HCT116 (cell line): ENCODE results near the gene ZNF836. TPM values are rescaled to one million over a fixed set of nuclear protein-coding genes. Genes with fewer than 3 reads are reported as not detected.

Experiments used
- ATAC-seq: fragments of 200-7000 bp; cut with Tn5 transposase; 2 replicates; pipeline ENCODE4 v1.9.1; 2020; ENCODE audit warnings: mild to moderate bottlenecking, moderate library complexity
- BruUV-seq: library from RNA; stranded (reverse); fragments of 400-500 nt; replicated peaks from 2 replicates; lab custom pipeline; 2021; lab: Mats Ljungman, UMichigan
- CTCF ChIA-PET: fragments of 300-600 bp; sonication (Branson Sonifier 250); formaldehyde crosslinking; loops from one replicate; lab custom pipeline; 2021; ENCODE audit warnings: antibody characterized with exemption; lab: Charles Lee
- POLR2A ChIA-PET: fragments of 300-600, 350-600 bp; sonication (Branson Sonifier 250); formaldehyde crosslinking; loops from one replicate; lab custom pipeline; 2021; ENCODE audit warnings: antibody characterized with exemption; lab: Charles Lee
- RAD21 ChIA-PET, 2 experiments: fragments of 300-600 bp; sonication (Branson Sonifier 250); formaldehyde crosslinking; loops; one replicate each; lab custom pipeline; 2023; ENCODE audit warnings: low total read pairs in 2 of 2; ENCODE audit not compliant: uncharacterized antibody in 2 of 2, unreplicated experiment in 2 of 2, low non-redundant PET in 1 of 2; lab: Charles Lee
- DNase-seq: peaks from one replicate; pipeline ENCODE4 v3.0.0-alpha.2; 2010; ENCODE audit warnings: low read depth, low spot score
- H2AFZ ChIP-seq: fragments of 200-600 bp; shearing (Covaris generic), sonication (generic); 2 replicates; pipeline ENCODE4 v1.6.1; 2017; ENCODE audit warnings: low read depth, mixed run types, mixed read lengths, antibody characterized with exemption, low read length; ENCODE audit not compliant: poor library complexity, severe bottlenecking
- H3K27ac ChIP-seq: 2 replicates; pipeline ENCODE4 v1.5.1; 2012; ENCODE audit warnings: low read depth, low read length
- H3K27me3 ChIP-seq: fragments of 200-600 bp; sonication (generic); 2 replicates; pipeline ENCODE4 v1.6.1; 2016; ENCODE audit warnings: mixed run types, low read length, mixed read lengths; ENCODE audit not compliant: insufficient read depth
- H3K36me3 ChIP-seq, 2 experiments: fragments of 200-500 bp in 1 of 2; fragments of 200-600 bp in 1 of 2; sonication (Bioruptor generic) in 1 of 2; sonication (generic) in 1 of 2; 2 replicates each; pipeline versions ENCODE4 v1.5.1 to v1.6.1; 2014 to 2016; ENCODE audit warnings: low read length in 2 of 2, inconsistent platforms in 1 of 2, mixed read lengths in 1 of 2, mixed run types in 1 of 2; ENCODE audit not compliant: insufficient read depth in 2 of 2, control insufficient read depth in 1 of 2
- H3K4me1 ChIP-seq, 2 experiments: fragments of 200-600 bp in 1 of 2; sonication (generic) in 1 of 2; 2 replicates each; pipeline versions ENCODE4 v1.5.1 to v1.6.1; 2012 to 2017; ENCODE audit warnings: low read length in 2 of 2, inconsistent platforms in 1 of 2, mild to moderate bottlenecking in 1 of 2, mixed read lengths in 1 of 2, mixed run types in 1 of 2, moderate library complexity in 1 of 2; ENCODE audit not compliant: insufficient read depth in 2 of 2, control insufficient read depth in 1 of 2
- H3K4me2 ChIP-seq: fragments of 200-600 bp; sonication (generic); 2 replicates; pipeline ENCODE4 v1.6.1; 2017; ENCODE audit warnings: mixed run types, low read length, mixed read lengths
- H3K4me3 ChIP-seq, 2 experiments: fragments of 200-600 bp in 1 of 2; sonication (generic) in 1 of 2; replicated peaks in 1 of 2; 2 replicates each; pipeline ENCODE4 v1.5.1; 2011 to 2016; ENCODE audit warnings: low read length in 2 of 2, control low read depth in 1 of 2, low read depth in 1 of 2, mild to moderate bottlenecking in 1 of 2, mixed read lengths in 1 of 2, mixed run types in 1 of 2
- H3K79me2 ChIP-seq: fragments of 200-600 bp; sonication (generic); 2 replicates; pipeline ENCODE4 v1.6.1; 2017; ENCODE audit warnings: mild to moderate bottlenecking, mixed run types, low read length, moderate library complexity, mixed read lengths; ENCODE audit not compliant: insufficient read depth
- H3K9ac ChIP-seq: fragments of 200-600 bp; sonication (generic); 2 replicates; pipeline ENCODE4 v1.6.1; 2016; ENCODE audit warnings: low read length, mixed read lengths
- H3K9me2 ChIP-seq: fragments of 200-600 bp; sonication (generic), shearing (Covaris generic); 2 replicates; pipeline ENCODE4 v1.6.1; 2017; ENCODE audit warnings: mixed run types, mild to moderate bottlenecking, moderate library complexity; ENCODE audit not compliant: insufficient read depth
- H3K9me3 ChIP-seq, 2 experiments: fragments of 200-500 bp in 1 of 2; fragments of 200-600 bp in 1 of 2; sonication (Bioruptor generic) in 1 of 2; sonication (generic) in 1 of 2; 2 replicates each; pipeline ENCODE4 v1.6.1; 2014 to 2017; ENCODE audit warnings: low read length in 2 of 2, mixed read lengths in 2 of 2, inconsistent platforms in 1 of 2, low read depth in 1 of 2, mild to moderate bottlenecking in 1 of 2, mixed run types in 1 of 2, moderate library complexity in 1 of 2; ENCODE audit not compliant: control insufficient read depth in 1 of 2, insufficient read depth in 1 of 2
- H4K20me1 ChIP-seq: fragments of 200-600 bp; sonication (generic), shearing (Covaris generic); 2 replicates; pipeline ENCODE4 v1.6.1; 2017; ENCODE audit warnings: mixed run types, mild to moderate bottlenecking, moderate library complexity; ENCODE audit not compliant: insufficient read depth
- CBX3 ChIP-seq: IDR thresholded peaks from 2 replicates; pipeline ENCODE4 v1.6.1; 2012; ENCODE audit warnings: low read depth
- CEBPB ChIP-seq: IDR thresholded peaks from 2 replicates; pipeline ENCODE4 v1.6.1; 2012; ENCODE audit warnings: low read depth
- EGR1 ChIP-seq: IDR thresholded peaks from 2 replicates; pipeline ENCODE4 v1.6.1; 2012; ENCODE audit warnings: low read depth
- ELF1 ChIP-seq: IDR thresholded peaks from 2 replicates; pipeline ENCODE4 v1.6.1; 2012; ENCODE audit warnings: low read depth, borderline replicate concordance
- FOSL1 ChIP-seq: IDR thresholded peaks from 2 replicates; pipeline ENCODE4 v1.6.1; 2012; ENCODE audit warnings: low read depth
- POLR2A ChIP-seq: IDR thresholded peaks from 2 replicates; pipeline ENCODE4 v1.7.0; 2011; ENCODE audit warnings: borderline replicate concordance; ENCODE audit not compliant: insufficient read depth, insufficient read length; ENCODE audit errors: extremely low read depth
- RAD21 ChIP-seq: IDR thresholded peaks from 2 replicates; pipeline ENCODE4 v1.6.1; 2012; ENCODE audit warnings: low read depth, mild to moderate bottlenecking
- SIN3A ChIP-seq: IDR thresholded peaks from 2 replicates; pipeline ENCODE4 v1.6.1; 2012; ENCODE audit warnings: low read depth
- SP1 ChIP-seq: IDR thresholded peaks from 2 replicates; pipeline ENCODE4 v1.6.1; 2012; ENCODE audit warnings: low read depth
- YY1 ChIP-seq: IDR thresholded peaks from 2 replicates; pipeline ENCODE4 v1.6.1; 2011; ENCODE audit warnings: low read length, low read depth, moderate library complexity, mild to moderate bottlenecking; ENCODE audit not compliant: insufficient replicate concordance; ENCODE audit errors: extremely low read depth
- ZFX ChIP-seq: fragments of 450-650 bp; IDR thresholded peaks from 2 replicates; pipeline ENCODE4 v1.6.1; 2017
- ZNF274 ChIP-seq: fragments of 200-500 bp; sonication (Bioruptor generic); IDR thresholded peaks from 2 replicates; pipeline ENCODE4 v1.6.1; 2014; ENCODE audit warnings: mild to moderate bottlenecking, low read depth, low read length, inconsistent platforms
- intact Hi-C: fragments of 100-400 bp; cut with micrococcal nuclease; formaldehyde crosslinking; loops from 2 replicates; pipeline ENCODE4 v1.10.0; 2022
- total RNA-seq: library from RNA; stranded (reverse); gene quantifications from one replicate; pipeline ENCODE4 v1.2.1, GENCODE V29; 2021; ENCODE audit not compliant: unreplicated experiment
- TF ChIP-seq, protein P1 (sequence below): IDR thresholded peaks from 2 replicates; pipeline ENCODE4 v1.6.1; 2012
- TF ChIP-seq, protein P2 (sequence below): IDR thresholded peaks from 2 replicates; pipeline ENCODE4 v1.6.1; 2012; ENCODE audit warnings: low read depth
- TF ChIP-seq, protein P3 (sequence below): IDR thresholded peaks from 2 replicates; pipeline ENCODE4 v1.6.1; 2011; ENCODE audit warnings: mild to moderate bottlenecking, low read length, moderate library complexity; ENCODE audit not compliant: insufficient replicate concordance; ENCODE audit errors: extremely low read depth
- TF ChIP-seq, protein P4 (sequence below): IDR thresholded peaks from 2 replicates; pipeline ENCODE4 v1.6.1; 2012

Gene ZNF836
- total RNA-seq, 1 experiment from 2014 or later, result not detected

DNA sequence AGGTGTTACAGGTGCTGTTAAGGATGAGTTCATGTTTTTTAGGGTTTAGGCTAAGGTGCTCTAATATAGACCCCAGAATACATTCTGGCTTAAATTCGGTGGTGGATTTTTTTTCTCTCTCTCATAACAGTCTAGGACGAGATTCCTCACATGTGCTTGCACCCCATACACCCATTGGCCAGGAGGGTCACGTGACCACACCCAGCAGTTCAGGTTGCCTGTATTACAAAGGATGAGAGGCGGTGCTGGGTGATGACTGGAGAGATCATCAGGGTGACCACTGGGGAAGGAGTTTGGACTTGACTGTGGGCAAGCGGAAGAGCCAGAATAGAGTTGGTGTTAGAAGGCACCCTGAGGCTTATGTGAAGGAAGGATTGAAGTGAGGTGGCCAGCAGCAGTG lies 46.2 kb upstream of the ZNF836 start:
- ChIA-PET RAD21 (no interaction called here), CTCF (no interaction called here)
- Histone ChIP-seq H3K4me1 (no peaks in the 10 kb centered on the region), H3K9me2 (no peaks in the 10 kb centered on the region), H2AFZ (no peak overlapping the region), H3K36me3 (peaks cover 80 to 86% of the 10 kb centered on the region in 2 experiments), H3K9me3 (no peaks in the 10 kb centered on the region), H3K27ac (no peak overlapping the region)
- BruUV-seq, result no TSS peak
- TF ChIP-seq EGR1, result no peak
- TF ChIP-seq, protein P1, sequence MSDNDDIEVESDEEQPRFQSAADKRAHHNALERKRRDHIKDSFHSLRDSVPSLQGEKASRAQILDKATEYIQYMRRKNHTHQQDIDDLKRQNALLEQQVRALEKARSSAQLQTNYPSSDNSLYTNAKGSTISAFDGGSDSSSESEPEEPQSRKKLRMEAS, result no peak
- TF ChIP-seq, protein P2, sequence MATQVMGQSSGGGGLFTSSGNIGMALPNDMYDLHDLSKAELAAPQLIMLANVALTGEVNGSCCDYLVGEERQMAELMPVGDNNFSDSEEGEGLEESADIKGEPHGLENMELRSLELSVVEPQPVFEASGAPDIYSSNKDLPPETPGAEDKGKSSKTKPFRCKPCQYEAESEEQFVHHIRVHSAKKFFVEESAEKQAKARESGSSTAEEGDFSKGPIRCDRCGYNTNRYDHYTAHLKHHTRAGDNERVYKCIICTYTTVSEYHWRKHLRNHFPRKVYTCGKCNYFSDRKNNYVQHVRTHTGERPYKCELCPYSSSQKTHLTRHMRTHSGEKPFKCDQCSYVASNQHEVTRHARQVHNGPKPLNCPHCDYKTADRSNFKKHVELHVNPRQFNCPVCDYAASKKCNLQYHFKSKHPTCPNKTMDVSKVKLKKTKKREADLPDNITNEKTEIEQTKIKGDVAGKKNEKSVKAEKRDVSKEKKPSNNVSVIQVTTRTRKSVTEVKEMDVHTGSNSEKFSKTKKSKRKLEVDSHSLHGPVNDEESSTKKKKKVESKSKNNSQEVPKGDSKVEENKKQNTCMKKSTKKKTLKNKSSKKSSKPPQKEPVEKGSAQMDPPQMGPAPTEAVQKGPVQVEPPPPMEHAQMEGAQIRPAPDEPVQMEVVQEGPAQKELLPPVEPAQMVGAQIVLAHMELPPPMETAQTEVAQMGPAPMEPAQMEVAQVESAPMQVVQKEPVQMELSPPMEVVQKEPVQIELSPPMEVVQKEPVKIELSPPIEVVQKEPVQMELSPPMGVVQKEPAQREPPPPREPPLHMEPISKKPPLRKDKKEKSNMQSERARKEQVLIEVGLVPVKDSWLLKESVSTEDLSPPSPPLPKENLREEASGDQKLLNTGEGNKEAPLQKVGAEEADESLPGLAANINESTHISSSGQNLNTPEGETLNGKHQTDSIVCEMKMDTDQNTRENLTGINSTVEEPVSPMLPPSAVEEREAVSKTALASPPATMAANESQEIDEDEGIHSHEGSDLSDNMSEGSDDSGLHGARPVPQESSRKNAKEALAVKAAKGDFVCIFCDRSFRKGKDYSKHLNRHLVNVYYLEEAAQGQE, result no peak
- no peak for TF ChIP-seq FOSL1
- TF ChIP-seq SIN3A, result no peak
- TF ChIP-seq POLR2A, result no peak
- TF ChIP-seq CEBPB, result no peak
- TF ChIP-seq, protein P3, sequence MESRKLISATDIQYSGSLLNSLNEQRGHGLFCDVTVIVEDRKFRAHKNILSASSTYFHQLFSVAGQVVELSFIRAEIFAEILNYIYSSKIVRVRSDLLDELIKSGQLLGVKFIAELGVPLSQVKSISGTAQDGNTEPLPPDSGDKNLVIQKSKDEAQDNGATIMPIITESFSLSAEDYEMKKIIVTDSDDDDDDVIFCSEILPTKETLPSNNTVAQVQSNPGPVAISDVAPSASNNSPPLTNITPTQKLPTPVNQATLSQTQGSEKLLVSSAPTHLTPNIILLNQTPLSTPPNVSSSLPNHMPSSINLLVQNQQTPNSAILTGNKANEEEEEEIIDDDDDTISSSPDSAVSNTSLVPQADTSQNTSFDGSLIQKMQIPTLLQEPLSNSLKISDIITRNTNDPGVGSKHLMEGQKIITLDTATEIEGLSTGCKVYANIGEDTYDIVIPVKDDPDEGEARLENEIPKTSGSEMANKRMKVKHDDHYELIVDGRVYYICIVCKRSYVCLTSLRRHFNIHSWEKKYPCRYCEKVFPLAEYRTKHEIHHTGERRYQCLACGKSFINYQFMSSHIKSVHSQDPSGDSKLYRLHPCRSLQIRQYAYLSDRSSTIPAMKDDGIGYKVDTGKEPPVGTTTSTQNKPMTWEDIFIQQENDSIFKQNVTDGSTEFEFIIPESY, result no peak
- TF ChIP-seq RAD21, result no peak
- TF ChIP-seq, protein P4, sequence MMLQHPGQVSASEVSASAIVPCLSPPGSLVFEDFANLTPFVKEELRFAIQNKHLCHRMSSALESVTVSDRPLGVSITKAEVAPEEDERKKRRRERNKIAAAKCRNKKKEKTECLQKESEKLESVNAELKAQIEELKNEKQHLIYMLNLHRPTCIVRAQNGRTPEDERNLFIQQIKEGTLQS, result no peak
- no peak for TF ChIP-seq SP1
- TF ChIP-seq YY1, result no peak
- TF ChIP-seq ZNF274, result no peak
- TF ChIP-seq ZFX, result no peak
- TF ChIP-seq CBX3, result no peak
- TF ChIP-seq ELF1, result no peak
- TF ChIP-seq, all 23 proteins: peak for 0
- POLR2A ChIA-PET, result no interaction called here
- no peak overlapping the region for H3K4me2 ChIP-seq
- H3K4me3 ChIP-seq, result no peak overlapping the region
- ATAC-seq, result no peak
- H3K9ac ChIP-seq, result no peak overlapping the region
- no peaks in the 10 kb centered on the region for H4K20me1 ChIP-seq
- peaks cover 10% of the 10 kb centered on the region; the same call in 1 of the 2 replicates for H3K79me2 ChIP-seq
- H3K27me3 ChIP-seq, result no peaks in the 10 kb centered on the region
- intact Hi-C loops, result no loop called here
- no peak for DNase-seq
